ENCODE results near the gene SHCBP1L. TPM values are rescaled to one million over a fixed set of nuclear protein-coding genes. Genes with fewer than 3 reads are reported as not detected.

Gene SHCBP1L
- total and polyA plus RNA-seq, 9 of the 15 experiments (the other 6 are each of a cell fraction or from before 2014, with no cell fraction given) = not detected

- intact Hi-C loops (cut with micrococcal nuclease) = no loop called here
- no peaks in the 10 kb centered on the region; a peak in 1 of 5 replicates for H3K27me3 ChIP-seq (ENCODE audit: control insufficient read depth in 2 of 2, insufficient read depth in 2 of 2, low read length in 2 of 2)
- H4K20me1 ChIP-seq (replicated peaks; ENCODE audit: control insufficient read depth, insufficient read depth, low read length) = no peaks in the 10 kb centered on the region
- 0% methylated on average over 1 of the region's 1 CpG for WGBS (ENCODE audit: insufficient coverage, low coverage, missing lambda C conversion rate)
- FAIRE-seq (no peak), DNase-seq (ENCODE audit: extremely low read depth in 1 of 4, low spot score in 3 of 4) (no peak), ATAC-seq (no peak)
- no peaks in the 10 kb centered on the region for H3K9me3 ChIP-seq (replicated peaks; ENCODE audit: control insufficient read depth, insufficient read depth, low read depth, low read length)
- H3K27ac ChIP-seq (ENCODE audit: extremely low read depth, low read depth, low read length) = no peak overlapping the region
- no peaks in the 10 kb centered on the region for H3K9me1 ChIP-seq (ENCODE audit: control insufficient read depth, insufficient read depth, low read length)
- H3K4me1 ChIP-seq (replicated peaks in 1 of 2; ENCODE audit: control insufficient read depth in 2 of 2, insufficient read depth in 2 of 2, low read length in 2 of 2) = no peaks in the 10 kb centered on the region
- H3K4me2 ChIP-seq (ENCODE audit: insufficient read depth, low read length) = no peak overlapping the region
- in situ Hi-C loops (cut with MboI) = no loop called here
- ChIA-PET POLR2A (no interaction called here), CTCF (ENCODE audit: low intra/inter-chr PET ratio) (no interaction called here)
- BruUV-seq (replicated peaks) = no TSS peak
- TF ChIP-seq MEIS2 (IDR thresholded peaks at IDR 0.05; ENCODE audit: partially characterized antibody) (no peak), SMARCE1 (IDR thresholded peaks at IDR 0.05) (no peak), TRIM28 (IDR thresholded peaks at IDR 0.05) (no peak), TSC22D4 (tag; IDR thresholded peaks at IDR 0.05) (no peak), SREBF2 (CRISPR knock-in tag; IDR thresholded peaks at IDR 0.05) (no peak), ZNF121 (CRISPR knock-in tag; conservative IDR thresholded peaks at IDR 0.05) (no peak), ESRRA (IDR thresholded peaks at IDR 0.05; ENCODE audit: borderline replicate concordance, low read depth) (no peak), SMAD3 (CRISPR knock-in tag; conservative IDR thresholded peaks at IDR 0.05) (no peak)
- TF ChIP-seq, protein P1, sequence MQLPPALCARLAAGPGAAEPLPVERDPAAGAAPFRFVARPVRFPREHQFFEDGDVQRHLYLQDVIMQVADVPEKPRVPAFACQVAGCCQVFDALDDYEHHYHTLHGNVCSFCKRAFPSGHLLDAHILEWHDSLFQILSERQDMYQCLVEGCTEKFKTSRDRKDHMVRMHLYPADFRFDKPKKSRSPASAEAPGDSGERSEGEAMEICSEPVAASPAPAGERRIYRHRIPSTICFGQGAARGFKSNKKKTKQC (CRISPR knock-in tag; IDR thresholded peaks at IDR 0.05) = no peak
- TF ChIP-seq, protein P2, sequence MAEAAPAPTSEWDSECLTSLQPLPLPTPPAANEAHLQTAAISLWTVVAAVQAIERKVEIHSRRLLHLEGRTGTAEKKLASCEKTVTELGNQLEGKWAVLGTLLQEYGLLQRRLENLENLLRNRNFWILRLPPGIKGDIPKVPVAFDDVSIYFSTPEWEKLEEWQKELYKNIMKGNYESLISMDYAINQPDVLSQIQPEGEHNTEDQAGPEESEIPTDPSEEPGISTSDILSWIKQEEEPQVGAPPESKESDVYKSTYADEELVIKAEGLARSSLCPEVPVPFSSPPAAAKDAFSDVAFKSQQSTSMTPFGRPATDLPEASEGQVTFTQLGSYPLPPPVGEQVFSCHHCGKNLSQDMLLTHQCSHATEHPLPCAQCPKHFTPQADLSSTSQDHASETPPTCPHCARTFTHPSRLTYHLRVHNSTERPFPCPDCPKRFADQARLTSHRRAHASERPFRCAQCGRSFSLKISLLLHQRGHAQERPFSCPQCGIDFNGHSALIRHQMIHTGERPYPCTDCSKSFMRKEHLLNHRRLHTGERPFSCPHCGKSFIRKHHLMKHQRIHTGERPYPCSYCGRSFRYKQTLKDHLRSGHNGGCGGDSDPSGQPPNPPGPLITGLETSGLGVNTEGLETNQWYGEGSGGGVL (CRISPR knock-in tag; IDR thresholded peaks at IDR 0.05) = no peak
- no peaks in the 10 kb centered on the region for H3K79me2 ChIP-seq (ENCODE audit: control insufficient read depth, insufficient read depth, low read length)
- no peak overlapping the region for H3K4me3 ChIP-seq
- no peak overlapping the region for H2AFZ ChIP-seq (ENCODE audit: low read depth, low read length)
- H3K9ac ChIP-seq (ENCODE audit: insufficient read depth in 1 of 2, low read depth in 2 of 2, low read length in 2 of 2) = no peak overlapping the region
- H3K36me3 ChIP-seq (ENCODE audit: control insufficient read depth, insufficient read depth, low read length) = no peaks in the 10 kb centered on the region
These were observed 43.9 kb upstream of the SHCBP1L start for GRCh38 chr1:182996816-182997215.

Measured in K562 (cell line).